A549 (cell line): ENCODE results near the gene ACSL3. TPM values are rescaled to one million over a fixed set of nuclear protein-coding genes. Genes with fewer than 3 reads are reported as not detected.

Experiments
- ATAC-seq, 2 experiments: fragments of 200-7000 bp in 1 of 2; fragments of >200 bp in 1 of 2; cut with Nextera tagmentation in 1 of 2; cut with Tn5 transposase in 1 of 2; 3 replicates each; pipeline versions ENCODE4 v1.8.0 to v1.9.1; 2018 to 2020; ENCODE audit warnings: mild to moderate bottlenecking in 1 of 2, moderate library complexity in 1 of 2
- CTCF ChIA-PET: fragments of 300-600 bp; sonication (Branson Sonifier 250); formaldehyde crosslinking; extraction: SDS; loops from one replicate; lab custom pipeline; 2021; ENCODE audit warnings: antibody characterized with exemption, inconsistent platforms; lab: Yijun Ruan, JAX
- POLR2A ChIA-PET: fragments of 350-600 bp; formaldehyde crosslinking; extraction: SDS; loops from one replicate; lab custom pipeline; 2021; ENCODE audit warnings: antibody characterized with exemption, inconsistent platforms; lab: Yijun Ruan, JAX
- DNase-seq, 2 experiments: peaks; one replicate each; pipeline versions ENCODE4 v3.0.0 to v3.0.0-alpha.2; 2011 to 2016; ENCODE audit warnings: low read depth in 1 of 2, low spot score in 1 of 2
- FAIRE-seq: peaks from 2 replicates; lab custom pipeline; 2011; peaks lifted over from hg19 to GRCh38; lab: Jason Lieb, UNC
- H3K27ac ChIP-seq, 2 experiments: fragments of >200 bp; sonication (Bioruptor Twin); formaldehyde crosslinking; 3 replicates each; pipeline ENCODE4 v1.5.1; 2016 to 2017
- H3K4me1 ChIP-seq: fragments of >200 bp; sonication (Bioruptor Twin); formaldehyde crosslinking; 3 replicates; pipeline ENCODE4 v1.6.1; 2016
- H3K4me2 ChIP-seq: fragments of >200 bp; sonication (Bioruptor Twin); formaldehyde crosslinking; 3 replicates; pipeline ENCODE4 v1.6.1; 2016
- H3K4me3 ChIP-seq: fragments of >200 bp; sonication (Bioruptor Twin); formaldehyde crosslinking; 3 replicates; pipeline ENCODE4 v1.5.1; 2016
- H3K9me3 ChIP-seq: fragments of >200 bp; sonication (Bioruptor Twin); formaldehyde crosslinking; 3 replicates; pipeline ENCODE4 v1.6.1; 2016
- CEBPB ChIP-seq, 2 experiments: fragments of >200 bp in 1 of 2; sonication (Bioruptor Twin) in 1 of 2; formaldehyde crosslinking in 1 of 2; IDR thresholded peaks; 2 replicates each; pipeline ENCODE4 v1.6.1; 2012 to 2016
- CHD2 ChIP-seq: fragments of 150-350 bp; IDR thresholded peaks from 2 replicates; pipeline ENCODE4 v1.6.1; 2014; ENCODE audit warnings: low read length; ENCODE audit not compliant: partially characterized antibody
- FOSB ChIP-seq: fragments of 250-450 bp; sonication (Bioruptor Pico); IDR thresholded peaks from 2 replicates; pipeline ENCODE4 v1.5.0; 2020; ENCODE audit warnings: mild to moderate bottlenecking, moderate library complexity
- GATA3 ChIP-seq: IDR thresholded peaks from 2 replicates; pipeline ENCODE4 v1.6.1; 2012; ENCODE audit warnings: borderline replicate concordance
- HDAC2 ChIP-seq: fragments of 200-600 bp; sonication (generic); IDR thresholded peaks from 2 replicates; pipeline ENCODE4 v1.6.1; 2016
- JUN ChIP-seq, 2 experiments: fragments of >200 bp; sonication (Bioruptor Twin); formaldehyde crosslinking; IDR thresholded peaks; 2 replicates in 1 of 2; 3 replicates in 1 of 2; pipeline ENCODE4 v1.6.1; 2016 to 2017
- JUNB ChIP-seq: fragments of >200 bp; sonication (Bioruptor Twin); formaldehyde crosslinking; IDR thresholded peaks from 2 replicates; pipeline ENCODE4 v1.6.1; 2016
- MAFK ChIP-seq: fragments of 450-650 bp; IDR thresholded peaks from 2 replicates; pipeline ENCODE4 v1.6.1; 2014; ENCODE audit not compliant: partially characterized antibody
- MAZ ChIP-seq: fragments of 150-350 bp; IDR thresholded peaks from 2 replicates; pipeline ENCODE4 v1.6.1; 2014; ENCODE audit warnings: antibody characterized with exemption, low read depth, low read length, borderline replicate concordance
- MYC ChIP-seq: IDR thresholded peaks from 2 replicates; pipeline ENCODE4 v1.6.1; 2012; ENCODE audit warnings: mild to moderate bottlenecking, inconsistent platforms, low read length, improper control_type of control experiment, borderline replicate concordance
- NPAS2 ChIP-seq: fragments of 250-450 bp; sonication (Bioruptor Pico); IDR thresholded peaks from 2 replicates; pipeline ENCODE4 v1.8.0; 2022; ENCODE audit warnings: mild to moderate bottlenecking, moderate library complexity, borderline replicate concordance
- NR3C1 ChIP-seq: fragments of >200 bp; sonication (Bioruptor Twin); formaldehyde crosslinking; IDR thresholded peaks from 3 replicates; pipeline ENCODE4 v1.6.1; 2017
- TP53 ChIP-seq: fragments of 250-450 bp; sonication (Bioruptor Pico); IDR thresholded peaks from 2 replicates; pipeline ENCODE4 v1.5.0; 2021; ENCODE audit warnings: mild to moderate bottlenecking, moderate library complexity
- ZSCAN20 ChIP-seq: fragments of 250-450 bp; sonication (Bioruptor Pico); IDR thresholded peaks from 2 replicates; pipeline ENCODE4 v1.8.0; 2022; ENCODE audit warnings: mild to moderate bottlenecking, moderate library complexity
- WGBS: methylation state at CpG from one replicate; pipeline ENCODE4 v1.1.6; 2017; ENCODE audit errors: missing lambda C conversion rate; 5-methylcytosine and 5-hydroxymethylcytosine counted together
- polyA plus RNA-seq, 4 experiments: library from polyadenylated mRNA; depleted of rRNA in 3 of 4; stranded (reverse); fragments of >200 nt; fragmentation: RNase III in 1 of 4; extraction: RNeasy Plus Mini Kit Qiagen cat#74134 plus additional on column Dnase treatment in 1 of 4; gene quantifications; 2 replicates in 3 of 4; 3 replicates in 1 of 4; pipeline ENCODE4 v1.2.3, GENCODE V29; 2011 to 2017
- TF ChIP-seq, protein P1 (sequence below): fragments of >200 bp; sonication (Bioruptor Twin); formaldehyde crosslinking; IDR thresholded peaks from 3 replicates; pipeline ENCODE4 v1.6.1; 2016
- TF ChIP-seq, protein P2 (sequence below): fragments of 450-650 bp; IDR thresholded peaks from 2 replicates; pipeline ENCODE4 v1.6.1; 2014; ENCODE audit warnings: antibody characterized with exemption
- TF ChIP-seq, protein P3 (sequence below): fragments of >200 bp; sonication (Bioruptor Twin); formaldehyde crosslinking; IDR thresholded peaks from 3 replicates; pipeline ENCODE4 v1.5.1; 2016
- TF ChIP-seq, protein P4 (sequence below): fragments of 150-350 bp; IDR thresholded peaks from 2 replicates; pipeline ENCODE4 v1.6.1; 2014; ENCODE audit warnings: low read depth, mild to moderate bottlenecking, low read length
- TF ChIP-seq, protein P5 (sequence below): IDR thresholded peaks from 2 replicates; pipeline ENCODE4 v1.6.1; 2012; ENCODE audit warnings: low read depth, borderline replicate concordance

Gene ACSL3
- polyA plus RNA-seq, 2 of the 4 experiments (the other 2 are of a cell fraction): 142 to 160 TPM

DNA sequence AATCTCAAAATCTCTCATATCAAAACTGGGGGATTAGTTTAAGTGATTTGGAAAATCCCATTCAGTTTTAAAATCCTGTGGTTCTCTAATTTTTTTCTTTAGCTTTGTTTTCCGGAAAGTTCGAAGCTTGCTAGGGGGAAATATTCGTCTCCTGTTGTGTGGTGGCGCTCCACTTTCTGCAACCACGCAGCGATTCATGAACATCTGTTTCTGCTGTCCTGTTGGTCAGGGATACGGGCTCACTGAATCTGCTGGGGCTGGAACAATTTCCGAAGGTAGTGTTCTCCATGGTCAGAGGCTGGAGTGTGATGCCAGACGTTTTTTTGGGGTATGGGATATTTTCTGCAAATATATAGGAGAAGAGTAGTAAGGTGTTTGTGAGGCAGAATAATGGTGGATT is 66.1 kb downstream of the ACSL3 start:
- no peak overlapping the region for H3K27ac ChIP-seq
- FAIRE-seq: no peak
- ATAC-seq: no peak

DNA sequence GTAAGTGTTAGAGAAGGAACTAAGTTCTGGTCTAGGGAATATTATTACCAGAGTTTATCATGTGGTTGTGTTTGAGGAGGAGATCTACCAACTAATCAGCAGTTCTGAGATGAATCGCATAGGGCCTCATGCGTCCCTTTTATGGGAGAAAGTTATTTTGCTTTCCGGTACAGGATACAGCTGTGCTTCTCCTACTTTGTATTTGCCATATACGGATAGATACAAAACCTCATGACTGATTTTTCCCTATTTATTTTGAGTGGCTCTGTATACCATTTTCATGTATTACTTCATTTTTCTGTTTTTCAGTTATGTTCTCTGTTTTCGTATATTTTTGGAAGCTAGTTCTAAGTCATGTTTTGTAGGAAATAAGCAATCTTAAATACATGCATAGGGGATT is 66.8 kb downstream of the ACSL3 start:
- H3K4me2 ChIP-seq: no peak overlapping the region
- TF ChIP-seq MYC (no peak), FOSB (CRISPR knock-in tag) (no peak), MAFK (no peak), JUN (IDR thresholded peaks at IDR 0.05) (no peak), CEBPB (IDR thresholded peaks at IDR 0.05) (no peak)
- TF ChIP-seq, protein P1, sequence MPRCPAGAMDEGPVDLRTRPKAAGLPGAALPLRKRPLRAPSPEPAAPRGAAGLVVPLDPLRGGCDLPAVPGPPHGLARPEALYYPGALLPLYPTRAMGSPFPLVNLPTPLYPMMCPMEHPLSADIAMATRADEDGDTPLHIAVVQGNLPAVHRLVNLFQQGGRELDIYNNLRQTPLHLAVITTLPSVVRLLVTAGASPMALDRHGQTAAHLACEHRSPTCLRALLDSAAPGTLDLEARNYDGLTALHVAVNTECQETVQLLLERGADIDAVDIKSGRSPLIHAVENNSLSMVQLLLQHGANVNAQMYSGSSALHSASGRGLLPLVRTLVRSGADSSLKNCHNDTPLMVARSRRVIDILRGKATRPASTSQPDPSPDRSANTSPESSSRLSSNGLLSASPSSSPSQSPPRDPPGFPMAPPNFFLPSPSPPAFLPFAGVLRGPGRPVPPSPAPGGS: no peak
- TF ChIP-seq, protein P2, sequence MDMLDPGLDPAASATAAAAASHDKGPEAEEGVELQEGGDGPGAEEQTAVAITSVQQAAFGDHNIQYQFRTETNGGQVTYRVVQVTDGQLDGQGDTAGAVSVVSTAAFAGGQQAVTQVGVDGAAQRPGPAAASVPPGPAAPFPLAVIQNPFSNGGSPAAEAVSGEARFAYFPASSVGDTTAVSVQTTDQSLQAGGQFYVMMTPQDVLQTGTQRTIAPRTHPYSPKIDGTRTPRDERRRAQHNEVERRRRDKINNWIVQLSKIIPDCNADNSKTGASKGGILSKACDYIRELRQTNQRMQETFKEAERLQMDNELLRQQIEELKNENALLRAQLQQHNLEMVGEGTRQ: no peak
- TF ChIP-seq, all 56 proteins: peak for 0
- no peak for ATAC-seq
- peaks cover 3% of the 10 kb centered on the region; the same call in 1 of the 3 replicates for H3K4me1 ChIP-seq
- 95% methylated on average over 5 of the region's 5 CpGs for WGBS
- POLR2A ChIA-PET: no interaction called here
- no peak for FAIRE-seq
- H3K27ac ChIP-seq: no peak overlapping the region
- DNase-seq: no peak
- CTCF ChIA-PET: interaction anchor here (1.2 to 1.7 kb wide), 3 partner anchors 12 to 27 kb away, joined by 3 to 8 read pairs (median 4); no protein-coding TSS in a partner anchor
- H3K9me3 ChIP-seq: no peaks in the 10 kb centered on the region
- H3K4me3 ChIP-seq: no peak overlapping the region

More for the DNA sequence above, 66.1 kb downstream of the ACSL3 start:
- no peak for DNase-seq
- no peak overlapping the region for H3K4me2 ChIP-seq
- H3K4me3 ChIP-seq: no peak overlapping the region
- H3K4me1 ChIP-seq: peaks cover 3% of the 10 kb centered on the region; the same call in 1 of the 3 replicates
- POLR2A ChIA-PET: no interaction called here
- no peaks in the 10 kb centered on the region for H3K9me3 ChIP-seq
- no peak for TF ChIP-seq JUN (IDR thresholded peaks at IDR 0.05)
- TF ChIP-seq MAFK: no peak
- TF ChIP-seq NPAS2 (CRISPR knock-in tag): no peak
- no peak for TF ChIP-seq JUNB
- no peak for TF ChIP-seq TP53 (CRISPR knock-in tag)
- TF ChIP-seq HDAC2: no peak
- TF ChIP-seq, protein P3, sequence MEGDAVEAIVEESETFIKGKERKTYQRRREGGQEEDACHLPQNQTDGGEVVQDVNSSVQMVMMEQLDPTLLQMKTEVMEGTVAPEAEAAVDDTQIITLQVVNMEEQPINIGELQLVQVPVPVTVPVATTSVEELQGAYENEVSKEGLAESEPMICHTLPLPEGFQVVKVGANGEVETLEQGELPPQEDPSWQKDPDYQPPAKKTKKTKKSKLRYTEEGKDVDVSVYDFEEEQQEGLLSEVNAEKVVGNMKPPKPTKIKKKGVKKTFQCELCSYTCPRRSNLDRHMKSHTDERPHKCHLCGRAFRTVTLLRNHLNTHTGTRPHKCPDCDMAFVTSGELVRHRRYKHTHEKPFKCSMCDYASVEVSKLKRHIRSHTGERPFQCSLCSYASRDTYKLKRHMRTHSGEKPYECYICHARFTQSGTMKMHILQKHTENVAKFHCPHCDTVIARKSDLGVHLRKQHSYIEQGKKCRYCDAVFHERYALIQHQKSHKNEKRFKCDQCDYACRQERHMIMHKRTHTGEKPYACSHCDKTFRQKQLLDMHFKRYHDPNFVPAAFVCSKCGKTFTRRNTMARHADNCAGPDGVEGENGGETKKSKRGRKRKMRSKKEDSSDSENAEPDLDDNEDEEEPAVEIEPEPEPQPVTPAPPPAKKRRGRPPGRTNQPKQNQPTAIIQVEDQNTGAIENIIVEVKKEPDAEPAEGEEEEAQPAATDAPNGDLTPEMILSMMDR: no peak
- no peak for TF ChIP-seq ZSCAN20 (CRISPR knock-in tag)
- no peak for TF ChIP-seq CHD2
- TF ChIP-seq, protein P4, sequence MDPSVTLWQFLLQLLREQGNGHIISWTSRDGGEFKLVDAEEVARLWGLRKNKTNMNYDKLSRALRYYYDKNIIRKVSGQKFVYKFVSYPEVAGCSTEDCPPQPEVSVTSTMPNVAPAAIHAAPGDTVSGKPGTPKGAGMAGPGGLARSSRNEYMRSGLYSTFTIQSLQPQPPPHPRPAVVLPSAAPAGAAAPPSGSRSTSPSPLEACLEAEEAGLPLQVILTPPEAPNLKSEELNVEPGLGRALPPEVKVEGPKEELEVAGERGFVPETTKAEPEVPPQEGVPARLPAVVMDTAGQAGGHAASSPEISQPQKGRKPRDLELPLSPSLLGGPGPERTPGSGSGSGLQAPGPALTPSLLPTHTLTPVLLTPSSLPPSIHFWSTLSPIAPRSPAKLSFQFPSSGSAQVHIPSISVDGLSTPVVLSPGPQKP: no peak
- TF ChIP-seq, protein P1: no peak
- no peak for TF ChIP-seq MAZ
- TF ChIP-seq GATA3: no peak
- TF ChIP-seq NR3C1: no peak
- TF ChIP-seq CEBPB (IDR thresholded peaks at IDR 0.05): no peak
- TF ChIP-seq, protein P5, sequence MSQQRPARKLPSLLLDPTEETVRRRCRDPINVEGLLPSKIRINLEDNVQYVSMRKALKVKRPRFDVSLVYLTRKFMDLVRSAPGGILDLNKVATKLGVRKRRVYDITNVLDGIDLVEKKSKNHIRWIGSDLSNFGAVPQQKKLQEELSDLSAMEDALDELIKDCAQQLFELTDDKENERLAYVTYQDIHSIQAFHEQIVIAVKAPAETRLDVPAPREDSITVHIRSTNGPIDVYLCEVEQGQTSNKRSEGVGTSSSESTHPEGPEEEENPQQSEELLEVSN: no peak
- CTCF ChIA-PET: no interaction called here
- WGBS: 85% methylated on average over 9 of the region's 9 CpGs
